Ovary (tissue), 9 donors: ENCODE data around the gene ZBTB14. TPM values are rescaled to one million over a fixed set of nuclear protein-coding genes. Genes with fewer than 3 reads are reported as not detected.

Experiments used
- DNase-seq, 5 donors: peaks; one replicate each; pipeline ENCODE4 v3.0.0-alpha.2; 2019 to 2020
- H3K27ac ChIP-seq, 2 donors: fragments of 200-600 bp; one replicate each; pipeline versions ENCODE4 v1.5.1 to v1.8.0; 2019 to 2022
- H3K27me3 ChIP-seq: fragments of 200-600 bp; one replicate; pipeline ENCODE4 v1.8.0; 2022
- H3K36me3 ChIP-seq: fragments of 200-600 bp; sonication (generic); one replicate; pipeline ENCODE4 v1.5.1; 2019
- H3K4me1 ChIP-seq: one replicate; pipeline ENCODE4 v1.8.1; 2013; ENCODE audit warnings: mild to moderate bottlenecking, moderate library complexity; ENCODE audit not compliant: insufficient read depth
- H3K4me3 ChIP-seq: fragments of 200-600 bp; sonication (generic); one replicate; pipeline ENCODE4 v1.5.1; 2017
- H3K9me3 ChIP-seq, 2 donors: fragments of 200-600 bp in 1 of 2; sonication (generic) in 1 of 2; one replicate each; pipeline versions ENCODE4 v1.5.1 to v1.8.1; 2013 to 2019; ENCODE audit warnings: mild to moderate bottlenecking in 1 of 2, moderate library complexity in 1 of 2
- CTCF ChIP-seq, 3 donors: fragments of 450-650 bp in 2 of 3; fragments of 200-600 bp in 1 of 3; IDR thresholded peaks; one replicate each; pipeline versions ENCODE4 v1.5.1 to v1.8.0; 2016 to 2022; ENCODE audit warnings: antibody characterized with exemption in 3 of 3, mild to moderate bottlenecking in 1 of 3
- EP300 ChIP-seq: sonication (generic); formaldehyde crosslinking; IDR thresholded peaks from one replicate; pipeline ENCODE4 v1.6.1; 2017; ENCODE audit warnings: antibody characterized with exemption
- POLR2A ChIP-seq: fragments of 450-650 bp; IDR thresholded peaks from one replicate; pipeline ENCODE4 v1.6.1; 2017; ENCODE audit warnings: antibody characterized with exemption, mild to moderate bottlenecking, moderate library complexity
- WGBS, 3 donors: extraction: QIAGEN DNeasy Blood & Tissue Kit in 1 of 3; methylation state at CpG; one replicate each; pipeline versions ENCODE4 v1.1.5 to v1.1.7; 2013 to 2017; 5-methylcytosine and 5-hydroxymethylcytosine counted together
- intact Hi-C, 4 donors: fragments of 100-400 bp; cut with DNase I; formaldehyde crosslinking; loops; one replicate each; pipeline versions ENCODE4 v1.11.0 to v1.15.1; 2022 to 2023
- polyA plus RNA-seq, 2 donors: library from polyadenylated mRNA; stranded (reverse); fragments of 200-250 nt in 1 of 2; fragments of 350-450 nt in 1 of 2; fragmentation: Illumina TruSeq in 1 of 2; extraction: RNeasy Lipid Tissue Mini Kit (QIAGEN cat#74804) in 1 of 2; gene quantifications; one replicate each; pipeline ENCODE4 v1.2.3, GENCODE V29; 2013 to 2014
- total RNA-seq, 7 donors: library from RNA; depleted of rRNA in 2 of 7; stranded (reverse); fragments of >200 nt in 2 of 7; fragmentation: NEBNext Ultra II Directional in 3 of 7; extraction: Animal tissue kit (Norgen Biotek cat#: 25700) in 3 of 7; gene quantifications; one replicate each; pipeline versions ENCODE4 v1.1.0 to v1.2.4, GENCODE V29; 2016 to 2023
- donor health status: DM: no; HTN: no; CAD: no; lungs with moderate emphysema.
- donor health status: DM: no; HTN: no; CAD: no.
- donor health status: Bipolar disorder and iron deficiency.
- donor health status: DM: yes; HTN: yes; CAD: no.
- donor health status: DM: no; HTN: no; CAD: no.
- donor health status: DM: yes; HTN: yes; CAD: no.

ZBTB14 gene
- total and polyA plus RNA-seq, 9 donors, result 6.3 to 17.5 (median 14.5) TPM

- TF ChIP-seq EP300 (no peak), POLR2A (no peak), CTCF (IDR thresholded peaks at IDR 0.05) (no peak)
- Histone ChIP-seq H3K4me3 (no peak overlapping the region), H3K36me3 (no peaks in the 10 kb centered on the region), H3K9me3 (no peaks in the 10 kb centered on the region), H3K27me3 (no peaks in the 10 kb centered on the region), H3K4me1 (no peaks in the 10 kb centered on the region), H3K27ac (no peak overlapping the region)
- no peak for DNase-seq
- intact Hi-C loops, result no loop called here
Measured at GRCh38 chr18:5250603-5251002, 44.9 kb downstream of the ZBTB14 start.

DNA sequence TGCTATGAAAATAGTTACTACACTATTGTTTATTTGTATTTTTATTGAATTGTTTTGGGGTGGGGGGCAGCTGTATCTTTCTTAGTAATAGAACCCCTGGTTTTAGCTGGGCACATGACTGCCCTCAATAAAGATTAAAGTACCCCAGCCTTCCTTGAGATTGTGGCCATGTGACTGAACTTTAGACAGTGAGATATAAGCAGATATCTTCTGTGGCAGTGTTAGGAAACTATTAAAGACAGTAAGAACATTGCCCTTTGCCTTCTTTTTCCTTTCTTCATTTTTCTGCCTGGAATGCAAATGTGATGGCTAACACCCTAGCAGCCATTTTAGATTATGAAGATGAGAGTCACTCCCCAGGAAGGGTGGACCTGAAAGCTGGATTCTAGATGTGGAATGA lies 50.6 kb downstream of the ZBTB14 start:
- intact Hi-C loops, result no loop called here
- Histone ChIP-seq H3K4me3 (no peak overlapping the region), H3K4me1 (no peaks in the 10 kb centered on the region), H3K36me3 (no peaks in the 10 kb centered on the region), H3K27me3 (no peaks in the 10 kb centered on the region), H3K9me3 (no peaks in the 10 kb centered on the region), H3K27ac (no peak overlapping the region)
- DNase-seq, result no peak
- TF ChIP-seq EP300 (no peak), POLR2A (no peak), CTCF (IDR thresholded peaks at IDR 0.05) (no peak)

GRCh38 chr18:5239447-5239846 lies 56.1 kb downstream of the ZBTB14 start:
- no peaks in the 10 kb centered on the region for H3K27me3 ChIP-seq
- no peak overlapping the region for H3K27ac ChIP-seq
- TF ChIP-seq EP300 (no peak), CTCF (IDR thresholded peaks at IDR 0.05) (no peak), POLR2A (no peak)
- H3K4me3 ChIP-seq, result peak overlapping the region; percentile 60
- no peaks in the 10 kb centered on the region for H3K4me1 ChIP-seq
- intact Hi-C loops, result loop anchor here (5.0 to 10.0 kb wide), 2 partner anchors 55 to 58 kb away; partner anchors contain the start of gene ZBTB14 (in 4 of the 4)
- H3K36me3 ChIP-seq, result no peaks in the 10 kb centered on the region
- H3K9me3 ChIP-seq, result no peaks in the 10 kb centered on the region
- DNase-seq, result no peak
- WGBS, 3 donors, result 54 to 80% (median 64%) methylated on average over 4 of the region's 4 CpGs

Other genes with a start within 250 kb of the ZBTB14 start
- not detected for gene AKAIN1, start 98.5 kb downstream of the ZBTB14 start, total RNA-seq
- not detected for gene AKAIN1, start 98.5 kb downstream of the ZBTB14 start, polyA plus RNA-seq
- gene EPB41L3, start 248.3 kb upstream of the ZBTB14 start, total RNA-seq, result 10 to 100 TPM; 18.9 to 58.1 (median 29.5) TPM
- 10 to 100 TPM in 1 of 2 donors, 1 to 10 TPM in 1; 6.6 to 46.0 TPM for gene EPB41L3, start 248.3 kb upstream of the ZBTB14 start, polyA plus RNA-seq